Measurements from ENCODE around the gene ZSCAN2.

GRCh38 chr15:84582583-84583157 is 18.1 kb upstream of the ZSCAN2 start:
- TF ChIP-seq CTCF (IDR thresholded peaks at IDR 0.05; ENCODE audit: low read length) (no peak), EZH2 (optimal IDR thresholded peaks at IDR 0.05; ENCODE audit: low read depth, low read length) (no peak), EZH2phosphoT487 (IDR thresholded peaks at IDR 0.05; ENCODE audit: low read length) (no peak)

Data from MM.1S (cell line).